HEK293 (cell line): ENCODE data around the gene TNS3.

ENCODE experiments used
- CTCF ChIA-PET: fragments of 350-600 bp; formaldehyde crosslinking; extraction: SDS; loops from one replicate; lab custom pipeline; 2021; ENCODE audit warnings: antibody characterized with exemption; lab: Yijun Ruan, JAX
- POLR2A ChIA-PET: fragments of 300-600 bp; formaldehyde crosslinking; extraction: SDS; loops from one replicate; lab custom pipeline; 2020; ENCODE audit warnings: antibody characterized with exemption, inconsistent platforms; lab: Yijun Ruan, JAX
- H3K27ac ChIP-seq: fragments of 200-500 bp; sonication (Bioruptor generic); 2 replicates; pipeline ENCODE4 v1.5.1; 2014; ENCODE audit warnings: low read depth, low read length, control low read depth, inconsistent platforms; ENCODE audit errors: extremely low read depth
- H3K36me3 ChIP-seq, 2 experiments: fragments of 200-500 bp in 1 of 2; sonication (Bioruptor generic) in 1 of 2; 1 replicate in 1 of 2; 2 replicates in 1 of 2; pipeline ENCODE4 v1.5.1; 2014 to 2017; ENCODE audit warnings: inconsistent platforms in 2 of 2, low read length in 2 of 2; ENCODE audit not compliant: control insufficient read depth in 2 of 2, insufficient read depth in 1 of 2
- H3K4me1 ChIP-seq: fragments of 200-500 bp; sonication (Bioruptor generic); 2 replicates; pipeline ENCODE4 v1.5.1; 2014; ENCODE audit warnings: mild to moderate bottlenecking, low read length, inconsistent platforms; ENCODE audit not compliant: control insufficient read depth, insufficient read depth
- H3K4me3 ChIP-seq: 2 replicates; pipeline ENCODE4 v1.5.1; 2011; ENCODE audit warnings: low read depth, mild to moderate bottlenecking, control low read depth, low read length, moderate library complexity
- H3K9me3 ChIP-seq: fragments of 200-500 bp; sonication (Bioruptor generic); 2 replicates; pipeline ENCODE4 v1.5.1; 2014; ENCODE audit warnings: low read depth, low read length, inconsistent platforms; ENCODE audit not compliant: control insufficient read depth, insufficient read depth
- AEBP2 ChIP-seq: fragments of 450-650 bp; formaldehyde crosslinking; IDR thresholded peaks from 2 replicates; pipeline ENCODE4 v1.5.1; 2016; ENCODE audit warnings: missing biosample characterization, missing genetic modification characterization, borderline replicate concordance
- ATF2 ChIP-seq: fragments of 450-650 bp; formaldehyde crosslinking; IDR thresholded peaks from 2 replicates; pipeline ENCODE4 v1.5.1; 2016; ENCODE audit warnings: missing biosample characterization, missing genetic modification characterization, low read depth
- CTCF ChIP-seq: fragments of 450-650 bp; formaldehyde crosslinking; IDR thresholded peaks from 2 replicates; pipeline ENCODE4 v1.5.1; 2016; ENCODE audit warnings: missing biosample characterization, missing genetic modification characterization
- KLF8 ChIP-seq: fragments of 450-650 bp; formaldehyde crosslinking; IDR thresholded peaks from 2 replicates; pipeline ENCODE4 v1.5.1; 2016; ENCODE audit warnings: missing biosample characterization, missing genetic modification characterization
- PRDM2 ChIP-seq: fragments of 450-650 bp; formaldehyde crosslinking; IDR thresholded peaks from 2 replicates; pipeline ENCODE4 v1.5.1; 2016; ENCODE audit warnings: missing biosample characterization, missing genetic modification characterization, borderline replicate concordance
- RBAK ChIP-seq: fragments of 450-650 bp; formaldehyde crosslinking; IDR thresholded peaks from 2 replicates; pipeline ENCODE4 v1.5.1; 2016; ENCODE audit warnings: missing biosample characterization, missing genetic modification characterization
- TSHZ1 ChIP-seq: fragments of 450-650 bp; formaldehyde crosslinking; IDR thresholded peaks from 2 replicates; pipeline ENCODE4 v1.5.1; 2016; ENCODE audit warnings: missing biosample characterization, missing genetic modification characterization, borderline replicate concordance
- YY2 ChIP-seq: fragments of 450-650 bp; formaldehyde crosslinking; IDR thresholded peaks from 2 replicates; pipeline ENCODE4 v1.5.1; 2016; ENCODE audit warnings: missing biosample characterization, missing genetic modification characterization
- ZNF292 ChIP-seq: fragments of 450-650 bp; formaldehyde crosslinking; IDR thresholded peaks from 2 replicates; pipeline ENCODE4 v1.5.1; 2016; ENCODE audit warnings: low read depth, missing biosample characterization, missing genetic modification characterization, borderline replicate concordance
- ZNF324 ChIP-seq: fragments of 450-650 bp; formaldehyde crosslinking; IDR thresholded peaks from 2 replicates; pipeline ENCODE4 v1.5.1; 2016; ENCODE audit warnings: missing biosample characterization, missing genetic modification characterization
- ZNF350 ChIP-seq: fragments of 450-650 bp; formaldehyde crosslinking; IDR thresholded peaks from 2 replicates; pipeline ENCODE4 v1.5.0; 2017; ENCODE audit warnings: missing biosample characterization, mild to moderate bottlenecking, missing genetic modification characterization
- ZNF37A ChIP-seq: fragments of 450-650 bp; IDR thresholded peaks from 2 replicates; pipeline ENCODE4 v1.5.1; 2018; ENCODE audit warnings: missing biosample characterization, missing genetic modification characterization
- ZNF404 ChIP-seq: fragments of 450-650 bp; formaldehyde crosslinking; IDR thresholded peaks from 2 replicates; pipeline ENCODE4 v1.5.1; 2017; ENCODE audit warnings: missing biosample characterization, missing genetic modification characterization
- ZNF426 ChIP-seq: fragments of 450-650 bp; formaldehyde crosslinking; IDR thresholded peaks from 2 replicates; pipeline ENCODE4 v1.5.1; 2017; ENCODE audit warnings: missing biosample characterization, missing genetic modification characterization, mild to moderate bottlenecking, inconsistent platforms, moderate library complexity
- ZNF48 ChIP-seq: fragments of 450-650 bp; formaldehyde crosslinking; IDR thresholded peaks from 2 replicates; pipeline ENCODE4 v1.5.1; 2016; ENCODE audit warnings: missing biosample characterization, missing genetic modification characterization
- ZNF549 ChIP-seq: fragments of 450-650 bp; IDR thresholded peaks from 2 replicates; pipeline ENCODE4 v1.5.1; 2018; ENCODE audit warnings: missing biosample characterization, missing genetic modification characterization, mild to moderate bottlenecking, inconsistent platforms, moderate library complexity
- ZNF660 ChIP-seq: fragments of 450-650 bp; IDR thresholded peaks from 2 replicates; pipeline ENCODE4 v1.5.1; 2018; ENCODE audit warnings: missing biosample characterization, mild to moderate bottlenecking, missing genetic modification characterization
- ZNF76 ChIP-seq: fragments of 450-650 bp; formaldehyde crosslinking; IDR thresholded peaks from 2 replicates; pipeline ENCODE4; 2016; ENCODE audit warnings: low read depth, missing biosample characterization, missing genetic modification characterization, borderline replicate concordance

TNS3 gene

GRCh38 chr7:47358357-47358756 lies 223.6 kb downstream of the TNS3 start:
- POLR2A ChIA-PET = no interaction called here

GRCh38 chr7:47357863-47358262 lies 224.0 kb downstream of the TNS3 start:
- Histone ChIP-seq H3K27ac (no peak overlapping the region), H3K9me3 (no peaks in the 10 kb centered on the region), H3K4me3 (no peak overlapping the region), H3K4me1 (peaks cover 10% of the 10 kb centered on the region), H3K36me3 (no peaks in the 10 kb centered on the region)
- CTCF ChIA-PET = no interaction called here
- POLR2A ChIA-PET = no interaction called here
- TF ChIP-seq ZNF76 (tag by site-specific recombination) (no peak), ZNF324 (tag by site-specific recombination) (no peak), CTCF (no peak)
- TF ChIP-seq, all 188 proteins: peak for 0

More at GRCh38 chr7:47358357-47358756, 223.6 kb downstream of the TNS3 start:
- Histone ChIP-seq H3K9me3 (no peaks in the 10 kb centered on the region), H3K36me3 (no peaks in the 10 kb centered on the region), H3K27ac (no peak overlapping the region), H3K4me1 (peaks cover 10% of the 10 kb centered on the region), H3K4me3 (no peak overlapping the region)
- CTCF ChIA-PET = no interaction called here
- TF ChIP-seq ATF2 (tag by site-specific recombination) = no peak
- TF ChIP-seq ZNF292 = no peak
- TF ChIP-seq RBAK (tag by site-specific recombination) = no peak
- TF ChIP-seq ZNF426 (tag by site-specific recombination) = no peak
- no peak for TF ChIP-seq ZNF660 (tag by site-specific recombination)

- H3K4me3 ChIP-seq = no peak overlapping the region
- H3K27ac ChIP-seq = no peak overlapping the region
- POLR2A ChIA-PET = no interaction called here
- peaks cover 10% of the 10 kb centered on the region for H3K4me1 ChIP-seq
- CTCF ChIA-PET = interaction anchor here (1.2 to 1.3 kb wide), 2 partner anchors 40 to 91 kb away, joined by 3 read pairs; no protein-coding TSS in a partner anchor
- no peaks in the 10 kb centered on the region for H3K9me3 ChIP-seq
- no peaks in the 10 kb centered on the region for H3K36me3 ChIP-seq
- TF ChIP-seq ZNF37A (tag by site-specific recombination) = no peak
- no peak for TF ChIP-seq TSHZ1
- no peak for TF ChIP-seq ZNF48 (tag by site-specific recombination)
- TF ChIP-seq YY2 = no peak
- no peak for TF ChIP-seq AEBP2
- no peak for TF ChIP-seq ZNF549
- no peak for TF ChIP-seq ZNF404 (tag by site-specific recombination)
- TF ChIP-seq KLF8 (tag by site-specific recombination) = no peak
- TF ChIP-seq ZNF350 (tag by site-specific recombination) = no peak
- no peak for TF ChIP-seq PRDM2 (tag by site-specific recombination)
These were observed 224.6 kb downstream of the TNS3 start for GRCh38 chr7:47357361-47357760.
